HG03196 (cell line): ENCODE data around the gene DNAH17.
"Not testable (repeated sequence)": the region's sequence is repeated elsewhere in the genome, so short reads cannot be mapped to it uniquely, and the experiment has no call there.

ENCODE experiments used
- ATAC-seq: cut with Tn5 transposase; IDR thresholded peaks from one replicate; pipeline ENCODE4 v1.9.1; 2021; ENCODE audit not compliant: unreplicated experiment

Gene DNAH17

GRCh38 chr17:78484271-78485246, 92.6 kb downstream of the DNAH17 start:
- ATAC-seq = no peak

DNA sequence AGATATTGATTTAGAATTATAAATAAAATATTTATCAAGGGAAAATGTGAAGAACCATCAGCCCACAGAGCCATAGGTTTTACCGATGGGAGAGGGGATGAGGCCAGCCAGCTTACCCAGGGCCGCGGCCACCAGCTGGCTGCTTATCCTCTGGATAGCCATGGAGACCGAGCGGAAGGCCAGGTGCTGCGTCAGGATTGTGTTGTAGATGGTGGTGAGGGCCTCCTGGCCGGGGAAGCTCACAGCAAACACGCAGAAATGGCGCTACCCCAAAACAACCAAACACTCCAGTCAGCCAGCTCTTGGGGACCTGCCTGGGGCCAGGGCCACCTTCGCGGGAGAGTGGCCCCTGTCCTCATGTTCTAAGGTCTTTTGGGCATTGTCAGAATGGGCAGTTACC, 97.8 kb downstream of the DNAH17 start:
- ATAC-seq = no peak

DNA sequence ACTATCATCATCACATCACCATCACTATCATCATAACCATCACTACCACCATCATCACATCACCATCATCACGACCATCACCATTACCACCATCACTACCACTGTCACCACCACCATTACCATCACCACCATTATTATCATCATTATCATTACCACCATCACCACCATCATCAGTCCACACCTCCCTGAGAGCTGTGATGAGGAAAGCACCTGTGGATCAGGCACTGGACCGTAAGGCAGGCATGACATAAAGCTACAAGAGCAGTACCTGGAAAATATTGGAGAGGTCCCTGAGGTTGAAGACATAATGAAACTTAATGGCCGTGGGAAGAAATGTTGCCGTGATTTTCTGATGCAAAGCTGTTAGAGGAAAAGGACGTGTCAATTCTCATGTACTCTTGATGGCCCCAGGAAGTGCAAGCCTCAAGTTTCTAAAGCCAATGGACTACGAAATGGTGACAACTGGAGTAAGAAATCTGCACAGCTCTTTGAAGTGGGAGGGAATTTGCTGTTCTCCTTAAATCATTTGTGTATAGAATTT, 98.4 kb downstream of the DNAH17 start:
- ATAC-seq = no peak

- ATAC-seq = no peak
Observed at GRCh38 chr17:78477913-78478756, 99.1 kb downstream of the DNAH17 start.

DNA sequence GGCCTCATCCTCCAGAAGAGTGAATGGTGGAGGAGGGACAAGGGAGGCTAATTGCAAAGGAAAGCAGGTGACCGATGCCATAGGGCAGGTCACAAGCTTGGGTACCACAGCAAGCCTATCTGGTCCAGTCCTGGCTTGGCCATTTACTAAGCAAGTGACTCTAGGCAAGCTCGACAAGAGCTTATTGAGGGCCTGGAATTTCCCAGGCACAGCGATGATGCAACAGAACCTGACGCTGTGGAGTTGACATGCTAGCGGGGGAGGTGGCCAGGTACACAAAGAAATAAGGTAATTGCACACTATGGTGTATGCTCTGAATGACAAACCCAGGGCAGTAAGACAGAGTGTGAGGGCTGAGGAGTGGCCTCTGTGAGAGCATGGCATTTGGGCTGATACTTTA, 100.2 kb downstream of the DNAH17 start:
- ATAC-seq = no peak

DNA sequence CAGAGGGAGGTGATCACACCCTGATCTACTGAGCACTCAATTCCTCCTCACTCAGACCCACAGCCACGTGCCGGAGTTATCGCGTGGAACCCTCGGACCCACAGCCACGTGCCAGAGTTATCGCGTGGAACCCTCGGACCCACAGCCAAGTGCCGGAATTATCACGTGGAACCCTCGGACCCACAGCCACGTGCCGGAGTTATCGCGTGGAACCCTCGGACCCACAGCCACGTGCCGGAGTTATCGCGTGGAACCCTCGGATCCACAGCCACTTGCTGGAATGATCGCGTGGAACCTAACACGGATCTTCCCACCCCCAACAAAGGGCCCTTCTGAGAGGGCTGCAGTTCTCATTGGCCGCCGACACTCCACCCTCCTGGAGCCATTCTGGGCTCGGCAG, 101.0 kb downstream of the DNAH17 start:
- no peak for ATAC-seq

GRCh38 chr17:78475211-78475610, 102.0 kb downstream of the DNAH17 start:
- ATAC-seq = no peak

- ATAC-seq = peak; percentile 72
Observed at GRCh38 chr17:78474614-78475146, 102.5 kb downstream of the DNAH17 start.

DNA sequence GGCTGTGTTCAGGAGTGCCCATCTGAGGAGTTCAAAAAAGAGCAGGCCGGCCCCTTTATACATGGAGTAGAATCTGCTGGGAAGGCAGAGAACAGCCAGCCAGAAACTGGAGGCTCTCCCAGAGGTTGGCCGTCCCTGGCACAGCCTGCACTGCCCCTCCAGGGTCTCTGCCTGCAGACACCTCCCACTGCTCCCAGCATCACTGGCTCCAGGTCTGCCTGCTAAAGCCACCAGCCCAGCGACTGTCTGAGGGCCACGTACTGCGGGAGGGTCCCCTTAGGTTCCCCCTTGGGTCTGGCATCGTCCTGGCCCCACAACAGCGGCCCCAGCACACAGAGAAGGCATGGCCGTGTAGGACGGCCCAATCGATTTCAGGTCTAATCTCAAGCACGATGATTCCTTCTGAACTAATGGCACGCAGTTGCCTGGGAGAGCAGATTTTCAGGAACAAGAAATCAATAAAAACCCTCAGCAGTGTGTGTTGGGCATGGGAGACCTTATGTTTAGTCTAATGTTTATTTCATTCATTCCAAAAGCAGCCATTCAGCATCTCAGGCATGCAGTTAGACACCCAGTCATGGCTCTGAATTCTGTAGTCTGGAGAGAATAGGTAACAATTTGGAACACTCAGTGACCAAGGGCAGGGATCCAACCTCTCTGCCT, 103.1 kb downstream of the DNAH17 start:
- no peak for ATAC-seq

DNA sequence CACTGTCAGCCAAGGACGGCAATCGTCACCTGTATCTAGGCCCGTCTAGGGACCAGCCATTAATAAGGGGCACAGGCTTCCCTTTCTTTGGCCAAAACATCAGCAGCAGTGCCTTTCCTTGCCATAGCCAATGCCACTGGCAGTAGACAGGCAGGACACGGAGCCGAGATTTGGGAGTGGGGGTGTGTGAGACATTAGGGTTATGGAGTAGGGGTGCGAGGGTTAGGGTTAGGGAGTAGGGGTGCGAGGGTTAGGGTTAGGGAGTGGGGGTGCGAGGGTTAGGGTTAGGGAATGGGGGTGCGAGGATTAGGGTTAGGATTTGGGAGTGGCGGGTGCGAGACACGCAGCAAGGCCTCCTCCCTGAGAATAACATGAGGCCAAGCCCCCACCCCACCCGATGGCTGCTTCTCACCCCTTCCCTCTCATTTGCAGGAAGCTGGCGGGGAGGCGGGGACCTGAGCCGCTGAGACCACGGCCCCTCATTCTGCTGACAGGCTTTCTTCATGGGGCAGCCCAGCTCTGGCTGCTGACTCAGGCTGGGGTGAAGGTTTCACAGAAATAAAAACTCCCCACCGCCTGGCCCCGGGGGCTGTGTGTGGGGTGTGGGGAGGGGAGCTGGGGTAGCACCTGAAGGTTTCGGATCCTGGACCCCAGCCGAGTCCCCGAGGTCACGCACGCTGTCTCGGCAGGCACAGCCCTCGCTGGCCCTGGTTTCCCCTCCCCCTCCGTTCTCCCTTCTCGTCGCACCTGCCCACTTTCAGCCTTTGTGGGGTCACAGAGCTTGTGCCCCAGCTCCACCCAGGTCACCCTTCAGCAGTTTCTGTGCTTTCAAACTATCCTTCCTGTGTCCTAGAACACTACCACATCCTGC, 104.9 kb downstream of the DNAH17 start:
- ATAC-seq = no peak

- ATAC-seq = no peak
Observed at GRCh38 chr17:78471635-78472034, 105.6 kb downstream of the DNAH17 start.

- no peak for ATAC-seq
Observed at GRCh38 chr17:78469443-78469842, 107.8 kb downstream of the DNAH17 start.

DNA sequence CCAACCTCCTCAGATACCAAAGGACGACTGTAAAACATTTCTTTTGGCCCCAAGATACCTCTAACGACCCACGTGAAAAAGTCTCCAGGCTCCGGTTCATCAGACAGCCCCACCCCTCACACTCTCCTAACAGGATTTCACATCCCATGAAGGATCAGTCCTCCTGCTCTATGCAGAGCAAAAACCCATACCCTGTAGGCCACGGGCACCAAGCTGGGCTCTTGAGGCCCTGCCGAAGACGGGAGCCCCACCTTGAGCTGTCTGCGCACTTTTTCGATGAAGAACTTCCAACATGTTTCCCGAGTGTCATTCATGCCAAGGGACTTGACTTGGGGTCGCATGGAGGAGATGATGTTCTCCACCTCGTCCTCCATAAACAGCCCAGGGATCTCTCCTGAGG, 108.8 kb downstream of the DNAH17 start:
- no peak for ATAC-seq

GRCh38 chr17:78466786-78467715, 110.1 kb downstream of the DNAH17 start:
- ATAC-seq = no peak

- ATAC-seq = not testable (repeated sequence)
Observed at GRCh38 chr17:78466109-78466785, 110.9 kb downstream of the DNAH17 start.

- ATAC-seq = no peak
Observed at GRCh38 chr17:78462148-78462547, 115.0 kb downstream of the DNAH17 start.

- ATAC-seq = no peak
Observed at GRCh38 chr17:78461799-78462053, 115.5 kb downstream of the DNAH17 start.
